Measurements from ENCODE around the gene ANKS6.
A peak's percentile ranks its signal among the peaks of the same experiment; 100 is the strongest.

The ANKS6 gene

GRCh38 chr9:98750364-98751060, 45.8 kb downstream of the ANKS6 start:
- TF ChIP-seq CTCF (IDR thresholded peaks at IDR 0.05; ENCODE audit: low read length, missing control alignments): no peak
- no peak for DNase-seq (ENCODE audit: low read depth)
- H3K4me3 ChIP-seq (replicated peaks; ENCODE audit: low read depth, low read length): no peak overlapping the region

GRCh38 chr9:98747476-98747875, 48.9 kb downstream of the ANKS6 start:
- no peak for DNase-seq (ENCODE audit: low read depth)
- TF ChIP-seq CTCF (IDR thresholded peaks at IDR 0.05; ENCODE audit: low read length, missing control alignments): no peak
- no peak overlapping the region for H3K4me3 ChIP-seq (replicated peaks; ENCODE audit: low read depth, low read length)

- TF ChIP-seq CTCF (IDR thresholded peaks at IDR 0.05; ENCODE audit: low read length, missing control alignments): no peak
- no peak for DNase-seq (ENCODE audit: low read depth)
- H3K4me3 ChIP-seq (replicated peaks; ENCODE audit: low read depth, low read length): no peak overlapping the region
These were observed 50.9 kb downstream of the ANKS6 start for GRCh38 chr9:98745470-98745869.

GRCh38 chr9:98743818-98744611, 52.3 kb downstream of the ANKS6 start:
- no peak for TF ChIP-seq CTCF (IDR thresholded peaks at IDR 0.05; ENCODE audit: low read length, missing control alignments)
- no peak overlapping the region for H3K4me3 ChIP-seq (replicated peaks; ENCODE audit: low read depth, low read length)
- no peak for DNase-seq (ENCODE audit: low read depth)

- no peak for DNase-seq (ENCODE audit: low read depth)
- no peak overlapping the region for H3K4me3 ChIP-seq (replicated peaks; ENCODE audit: low read depth, low read length)
- TF ChIP-seq CTCF (IDR thresholded peaks at IDR 0.05; ENCODE audit: low read length, missing control alignments): no peak
These were observed 53.0 kb downstream of the ANKS6 start for GRCh38 chr9:98743329-98743728.

GRCh38 chr9:98742325-98743280, 53.8 kb downstream of the ANKS6 start:
- no peak for TF ChIP-seq CTCF (IDR thresholded peaks at IDR 0.05; ENCODE audit: low read length, missing control alignments)
- no peak overlapping the region for H3K4me3 ChIP-seq (replicated peaks; ENCODE audit: low read depth, low read length)
- DNase-seq (ENCODE audit: low read depth): peak; percentile 21

Measured in fibroblast of pulmonary artery (primary cell).